Natural killer cell (primary cell): ENCODE measurements around the gene ABCB10. TPM values are rescaled to one million over a fixed set of nuclear protein-coding genes. Genes with fewer than 3 reads are reported as not detected.
"Not testable (repeated sequence)": the region's sequence is repeated elsewhere in the genome, so short reads cannot be mapped to it uniquely, and the experiment has no call there.

Experiments used
- ATAC-seq, 3 donors: fragments of 150-1000 bp in 2 of 3; fragments of 200-7000 bp in 1 of 3; cut with Tn5 transposase; 1 replicate in 1 of 3; 2 replicates in 2 of 3; pipeline ENCODE4 v1.10.0; 2021; ENCODE audit warnings: mild to moderate bottlenecking in 2 of 3, moderate library complexity in 2 of 3
- DNase-seq, 2 donors: peaks; one replicate each; pipeline versions ENCODE4 v3.0.0 to v3.0.0-alpha.2; 2013 to 2021; ENCODE audit warnings: mixed read lengths in 1 of 2
- H3K27ac ChIP-seq: one replicate; pipeline ENCODE4 v1.5.1; 2013; ENCODE audit warnings: mild to moderate bottlenecking, low read length
- H3K27me3 ChIP-seq: one replicate; pipeline ENCODE4 v1.6.1; 2013; ENCODE audit warnings: low read length; ENCODE audit not compliant: control insufficient read depth, insufficient read depth
- H3K36me3 ChIP-seq: one replicate; pipeline ENCODE4 v1.6.1; 2013; ENCODE audit warnings: low read length; ENCODE audit not compliant: control insufficient read depth, insufficient read depth
- H3K4me1 ChIP-seq: one replicate; pipeline ENCODE4 v1.6.1; 2013; ENCODE audit warnings: low read length; ENCODE audit not compliant: control insufficient read depth, insufficient read depth
- H3K4me3 ChIP-seq: one replicate; pipeline ENCODE4 v1.5.1; 2013; ENCODE audit warnings: low read length
- H3K9me3 ChIP-seq: one replicate; pipeline ENCODE4 v1.6.1; 2013; ENCODE audit warnings: low read length; ENCODE audit not compliant: control insufficient read depth, insufficient read depth
- H3K27ac Mint-ChIP-seq, 2 donors: one replicate each; pipeline ENCODE4 v1.8.0; 2022; ENCODE audit warnings: mild to moderate bottlenecking in 2 of 2, mixed read lengths in 2 of 2, moderate library complexity in 1 of 2
- H3K27me3 Mint-ChIP-seq, 2 donors: one replicate each; pipeline ENCODE4 v1.8.0; 2022; ENCODE audit warnings: low read depth in 2 of 2, mixed read lengths in 2 of 2
- H3K36me3 Mint-ChIP-seq: one replicate; pipeline ENCODE4 v1.8.0; 2022; ENCODE audit warnings: mixed read lengths
- H3K4me1 Mint-ChIP-seq, 2 donors: one replicate each; pipeline ENCODE4 v1.8.0; 2022; ENCODE audit warnings: mixed read lengths in 2 of 2
- H3K4me3 Mint-ChIP-seq: one replicate; pipeline ENCODE4 v1.8.0; 2022; ENCODE audit warnings: mild to moderate bottlenecking, moderate library complexity, mixed read lengths
- H3K9me3 Mint-ChIP-seq, 2 donors: one replicate each; pipeline ENCODE4 v1.8.0; 2022; ENCODE audit warnings: mixed read lengths in 2 of 2
- CTCF ChIP-seq: fragments of 200-600 bp; IDR thresholded peaks from one replicate; pipeline ENCODE4 v1.8.0; 2022; ENCODE audit warnings: antibody characterized with exemption
- WGBS: methylation state at CpG from one replicate; pipeline ENCODE4 v1.1.7; 2013; ENCODE audit warnings: missing lambda C conversion rate; ENCODE audit not compliant: insufficient coverage; 5-methylcytosine and 5-hydroxymethylcytosine counted together
- intact Hi-C: fragments of 100-400 bp; cut with micrococcal nuclease; formaldehyde crosslinking; loops from one replicate; pipeline ENCODE4 v1.14.2; 2022
- total RNA-seq, 4 donors: library from RNA; stranded (reverse); fragments of 120-200 nt in 1 of 4; gene quantifications; one replicate each; pipeline versions ENCODE4 v1.2.3 to v1.2.4, GENCODE V29; 2013 to 2022

ABCB10 gene
- total RNA-seq, 3 donors from 2014 or later (not counting 1 experiment from before 2014, with no cell fraction given): 22.0 to 23.3 (median 22.0) TPM

DNA sequence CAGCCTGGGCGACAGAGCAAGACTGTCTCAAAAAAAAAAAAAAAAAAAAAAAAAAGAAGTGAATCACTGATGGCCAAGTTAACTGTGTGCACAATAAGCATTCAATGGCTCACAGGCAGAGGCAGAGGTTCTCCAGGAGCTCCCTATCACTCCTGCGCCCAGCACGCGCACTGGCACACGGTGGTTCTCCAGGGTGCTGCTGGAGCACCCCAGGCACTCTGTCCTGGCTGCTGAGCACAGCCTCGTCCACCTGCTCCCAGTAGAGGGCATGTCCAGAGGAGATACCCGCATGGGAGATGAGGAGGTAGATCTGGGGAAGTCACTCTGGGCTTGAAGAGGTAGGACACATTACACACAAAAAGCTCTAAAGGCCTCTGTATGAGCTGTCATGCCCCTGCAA is 28.9 kb downstream of the ABCB10 start:
- Histone ChIP-seq H3K27me3 (no peaks in the 10 kb centered on the region), H3K36me3 (peaks cover 45% of the 10 kb centered on the region), H3K4me3 (no peak overlapping the region), H3K27ac (no peak overlapping the region), H3K9me3 (no peaks in the 10 kb centered on the region), H3K4me1 (no peaks in the 10 kb centered on the region)
- Mint-ChIP-seq H3K9me3 (no peaks in the 10 kb centered on the region), H3K36me3 (peaks cover 15% of the 10 kb centered on the region), H3K27me3 (no peaks in the 10 kb centered on the region), H3K4me3 (no peak overlapping the region), H3K27ac (no peak overlapping the region), H3K4me1 (no peaks in the 10 kb centered on the region)
- ATAC-seq (no peak), DNase-seq (no peak)
- WGBS: 96% methylated on average over 7 of the region's 7 CpGs
- intact Hi-C loops: no loop called here
- no peak for TF ChIP-seq CTCF

- no peaks in the 10 kb centered on the region for H3K4me1 ChIP-seq
- WGBS: 100% methylated on average over 1 of the region's 1 CpG
- H3K36me3 Mint-ChIP-seq: peaks cover 8% of the 10 kb centered on the region
- no peak overlapping the region for H3K4me3 Mint-ChIP-seq
- no peak overlapping the region for H3K27ac ChIP-seq
- intact Hi-C loops: no loop called here
- H3K36me3 ChIP-seq: peaks cover 45% of the 10 kb centered on the region
- ATAC-seq: no peak
- no peak for TF ChIP-seq CTCF
- no peak for DNase-seq
- no peaks in the 10 kb centered on the region for H3K27me3 Mint-ChIP-seq
- no peak overlapping the region for H3K4me3 ChIP-seq
- H3K27me3 ChIP-seq: no peaks in the 10 kb centered on the region
- H3K27ac Mint-ChIP-seq: no peak overlapping the region
- no peaks in the 10 kb centered on the region for H3K9me3 ChIP-seq
- H3K4me1 Mint-ChIP-seq: no peaks in the 10 kb centered on the region
- H3K9me3 Mint-ChIP-seq: no peaks in the 10 kb centered on the region
Observed at GRCh38 chr1:229526695-229527094, 31.8 kb downstream of the ABCB10 start.

- H3K36me3 ChIP-seq: peaks cover 35% of the 10 kb centered on the region
- WGBS: 100% methylated on average over 1 of the region's 1 CpG
- peaks cover 11% of the 10 kb centered on the region for H3K36me3 Mint-ChIP-seq
- ATAC-seq: no peak
- H3K4me3 Mint-ChIP-seq: no peak overlapping the region
- H3K9me3 Mint-ChIP-seq: no peaks in the 10 kb centered on the region
- no peak overlapping the region for H3K27ac ChIP-seq
- H3K27ac Mint-ChIP-seq: no peak overlapping the region
- no peaks in the 10 kb centered on the region for H3K9me3 ChIP-seq
- no peaks in the 10 kb centered on the region for H3K4me1 Mint-ChIP-seq
- no peak for TF ChIP-seq CTCF
- H3K27me3 ChIP-seq: no peaks in the 10 kb centered on the region
- intact Hi-C loops: no loop called here
- no peaks in the 10 kb centered on the region for H3K27me3 Mint-ChIP-seq
- no peak for DNase-seq
- H3K4me3 ChIP-seq: no peak overlapping the region
- no peaks in the 10 kb centered on the region for H3K4me1 ChIP-seq
Observed at GRCh38 chr1:229523052-229523451, 35.5 kb downstream of the ABCB10 start.

DNA sequence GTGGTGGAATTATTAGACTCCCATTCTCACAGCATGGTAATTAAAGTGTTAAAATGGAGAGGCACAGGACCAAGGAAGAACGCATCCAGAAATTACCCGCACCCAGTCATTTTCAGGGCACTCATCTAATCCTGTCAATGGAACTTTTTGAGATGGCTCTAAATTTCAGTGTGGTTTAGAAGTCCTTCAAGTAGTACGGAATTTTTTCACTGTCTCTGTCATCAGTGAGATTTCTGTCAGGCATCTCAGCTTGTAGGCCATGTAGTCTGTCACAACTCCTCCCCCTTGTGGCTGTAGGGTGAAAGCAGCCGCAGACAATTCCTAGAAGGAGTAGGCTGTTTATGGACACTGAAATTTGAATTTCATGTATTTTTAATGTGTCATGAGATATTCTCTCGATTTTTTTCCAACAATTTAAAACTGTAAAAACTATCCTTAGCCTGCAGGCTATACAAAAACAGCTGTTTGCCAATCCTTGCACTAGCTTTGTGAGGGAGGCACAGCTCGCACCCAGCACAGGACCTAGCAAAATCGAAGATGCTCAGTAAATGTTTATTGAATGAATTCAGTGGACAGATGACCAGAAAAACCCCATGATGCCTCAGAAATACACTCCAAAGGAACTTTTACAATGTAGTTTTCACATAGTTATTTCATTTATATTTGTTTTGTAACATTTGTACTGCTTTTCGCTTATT is 43.8 kb downstream of the ABCB10 start:
- peak; percentile 70 for TF ChIP-seq CTCF
- peaks cover 6% of the 10 kb centered on the region for H3K36me3 Mint-ChIP-seq
- no peaks in the 10 kb centered on the region for H3K9me3 Mint-ChIP-seq
- Histone ChIP-seq H3K4me1 (peaks cover 3% of the 10 kb centered on the region), H3K27ac (no peak overlapping the region), H3K4me3 (no peak overlapping the region), H3K9me3 (no peaks in the 10 kb centered on the region), H3K36me3 (peaks cover 8% of the 10 kb centered on the region), H3K27me3 (no peaks in the 10 kb centered on the region)
- ATAC-seq (peak; percentile 82 to 99 (median 95)), DNase-seq (peak; percentile 30 to 85)
- peaks cover 0 to 4% of the 10 kb centered on the region in 2 donors for H3K27me3 Mint-ChIP-seq
- WGBS: 65% methylated on average over 7 of the region's 8 CpGs
- H3K4me3 Mint-ChIP-seq: no peak overlapping the region
- H3K4me1 Mint-ChIP-seq: peaks cover 5 to 6% of the 10 kb centered on the region in 2 donors
- peak overlapping the region in 1 of 2 donors; percentile 38 for H3K27ac Mint-ChIP-seq
- intact Hi-C loops: loop anchor here (1.0 kb wide), 1 partner anchor 256 kb away; no protein-coding TSS in a partner anchor

DNA sequence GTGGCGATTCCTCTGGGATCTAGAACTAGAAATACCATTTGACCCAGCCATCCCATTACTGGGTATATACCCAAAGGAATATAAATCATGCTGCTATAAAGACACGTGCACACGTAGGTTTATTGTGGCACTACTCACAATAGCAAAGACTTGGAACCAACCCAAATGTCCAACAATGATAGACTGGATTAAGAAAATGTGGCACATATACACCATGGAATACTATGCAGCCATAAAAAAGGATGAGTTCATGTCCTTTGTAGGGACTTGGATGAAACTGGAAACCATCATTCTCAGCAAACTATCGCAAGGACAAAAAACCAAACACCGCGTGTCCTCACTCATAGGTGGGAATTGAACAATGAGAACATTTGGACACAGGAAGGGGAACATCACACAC is 46.9 kb downstream of the ABCB10 start:
- ATAC-seq: not testable (repeated sequence)

More for the DNA sequence above, 46.9 kb downstream of the ABCB10 start:
- peaks cover 24 to 27% of the 10 kb centered on the region in 2 donors for H3K4me1 Mint-ChIP-seq
- H3K9me3 Mint-ChIP-seq, intact Hi-C loops, H3K9me3 ChIP-seq, DNase-seq, H3K27me3 Mint-ChIP-seq, H3K36me3 ChIP-seq, H3K27ac ChIP-seq, H3K27me3 ChIP-seq, H3K4me3 ChIP-seq, H3K36me3 Mint-ChIP-seq, H3K27ac Mint-ChIP-seq, H3K4me3 Mint-ChIP-seq: not testable (repeated sequence)
- WGBS: 67% methylated on average over 1 of the region's 6 CpGs
- peaks cover 10% of the 10 kb centered on the region for H3K4me1 ChIP-seq
